Esophagus muscularis mucosa (tissue), 3 donors: ENCODE measurements around the gene MOB4.

Experiments
- CTCF ChIP-seq, 3 experiments: fragments of 200-600 bp in 2 of 3; fragments of 450-650 bp in 1 of 3; sonication (generic) in 2 of 3; IDR thresholded peaks; one replicate each; pipeline ENCODE4 v1.5.1; 2017 to 2019; ENCODE audit warnings: antibody characterized with exemption in 3 of 3, mild to moderate bottlenecking in 2 of 3, moderate library complexity in 1 of 3
- POLR2A ChIP-seq: fragments of 450-650 bp; IDR thresholded peaks from one replicate; pipeline ENCODE4 v1.6.1; 2017; ENCODE audit warnings: antibody characterized with exemption, moderate library complexity, mild to moderate bottlenecking, low read depth

GRCh38 chr2:197559681-197560080 is 43.8 kb downstream of the MOB4 start:
- TF ChIP-seq CTCF (IDR thresholded peaks at IDR 0.05) (no peak), POLR2A (no peak)
